ENCODE data around the gene CLN3. TPM values are rescaled to one million over a fixed set of nuclear protein-coding genes. Genes with fewer than 3 reads are reported as not detected.

Gene CLN3
- total RNA-seq, 1 donor from 2014 or later: 4.4 TPM

DNA sequence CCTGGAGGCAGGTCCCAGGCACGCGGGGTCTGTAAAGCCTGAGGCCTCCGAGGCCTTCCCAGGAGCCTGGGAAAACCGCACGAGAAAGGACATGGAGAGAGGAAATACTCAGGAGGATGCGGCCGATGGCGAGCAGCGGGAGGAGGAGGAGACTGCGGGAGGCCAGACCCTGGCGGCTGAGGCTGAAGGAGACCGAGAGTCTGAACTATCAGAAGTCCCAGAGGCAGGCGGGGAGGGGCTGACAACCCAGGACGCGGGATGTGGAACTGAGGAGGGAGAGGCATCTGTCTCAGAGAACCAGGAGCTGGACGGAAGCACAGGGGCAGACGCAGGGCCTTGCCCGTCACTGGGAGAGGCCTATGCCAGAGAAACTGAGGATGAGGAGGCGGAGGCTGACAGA lies 5.0 kb upstream of the CLN3 start:
- DNase-seq (ENCODE audit: low spot score): no peak
- no peaks in the 10 kb centered on the region for H3K9me3 Mint-ChIP-seq
- no peak overlapping the region for H2AFZ ChIP-seq (replicated peaks)
- H3K36me3 ChIP-seq: no peaks in the 10 kb centered on the region
- no peak overlapping the region for H3K4me2 ChIP-seq
- peak overlapping the region; percentile 13 for H3K27ac Mint-ChIP-seq
- H3K27me3 ChIP-seq: no peaks in the 10 kb centered on the region
- no peaks in the 10 kb centered on the region for H3K9me3 ChIP-seq (ENCODE audit: low read depth)
- TF ChIP-seq CTCF (IDR thresholded peaks at IDR 0.05): no peak
- H3K9ac ChIP-seq: peak overlapping the region; percentile 32
- no peak overlapping the region for H3K4me3 ChIP-seq
- H3F3A ChIP-seq (ENCODE audit: low read depth): no peaks in the 10 kb centered on the region
- peaks cover 5% of the 10 kb centered on the region for H3K4me1 Mint-ChIP-seq
- no peaks in the 10 kb centered on the region for H3K36me3 Mint-ChIP-seq
- no peaks in the 10 kb centered on the region for H3K79me2 ChIP-seq (ENCODE audit: low read depth)
- H3K27ac ChIP-seq: no peak overlapping the region
- peaks cover 19% of the 10 kb centered on the region for H3K27me3 Mint-ChIP-seq (ENCODE audit: insufficient read depth, low read depth)
- H3K4me1 ChIP-seq: no peaks in the 10 kb centered on the region
- H3K4me3 Mint-ChIP-seq: peak overlapping the region; percentile 74
- no peaks in the 10 kb centered on the region for H4K20me1 ChIP-seq (ENCODE audit: low read depth)

- peaks cover 5% of the 10 kb centered on the region for H3K4me1 Mint-ChIP-seq
- Histone ChIP-seq H4K20me1 (ENCODE audit: low read depth) (no peaks in the 10 kb centered on the region), H3K9me3 (ENCODE audit: low read depth) (no peaks in the 10 kb centered on the region), H3K27me3 (no peaks in the 10 kb centered on the region), H3K36me3 (no peaks in the 10 kb centered on the region), H3K4me1 (no peaks in the 10 kb centered on the region), H3K79me2 (ENCODE audit: low read depth) (no peaks in the 10 kb centered on the region), H3F3A (ENCODE audit: low read depth) (no peaks in the 10 kb centered on the region), H3K4me3 (no peak overlapping the region), H2AFZ (replicated peaks) (no peak overlapping the region), H3K4me2 (no peak overlapping the region), H3K9ac (peak overlapping the region; percentile 32), H3K27ac (no peak overlapping the region)
- no peaks in the 10 kb centered on the region for H3K36me3 Mint-ChIP-seq
- no peaks in the 10 kb centered on the region for H3K9me3 Mint-ChIP-seq
- peaks cover 19% of the 10 kb centered on the region for H3K27me3 Mint-ChIP-seq (ENCODE audit: insufficient read depth, low read depth)
- TF ChIP-seq CTCF (IDR thresholded peaks at IDR 0.05): no peak
- TF ChIP-seq EZH2phosphoT487 (IDR thresholded peaks at IDR 0.05): no peak
- TF ChIP-seq EZH2 (IDR thresholded peaks at IDR 0.05): no peak
- H3K4me3 Mint-ChIP-seq: peak overlapping the region; percentile 74
- DNase-seq (ENCODE audit: low spot score): no peak
- H3K27ac Mint-ChIP-seq: peak overlapping the region; percentile 46
Measured at GRCh38 chr16:28495795-28496749, 4.2 kb upstream of the CLN3 start.

DNA sequence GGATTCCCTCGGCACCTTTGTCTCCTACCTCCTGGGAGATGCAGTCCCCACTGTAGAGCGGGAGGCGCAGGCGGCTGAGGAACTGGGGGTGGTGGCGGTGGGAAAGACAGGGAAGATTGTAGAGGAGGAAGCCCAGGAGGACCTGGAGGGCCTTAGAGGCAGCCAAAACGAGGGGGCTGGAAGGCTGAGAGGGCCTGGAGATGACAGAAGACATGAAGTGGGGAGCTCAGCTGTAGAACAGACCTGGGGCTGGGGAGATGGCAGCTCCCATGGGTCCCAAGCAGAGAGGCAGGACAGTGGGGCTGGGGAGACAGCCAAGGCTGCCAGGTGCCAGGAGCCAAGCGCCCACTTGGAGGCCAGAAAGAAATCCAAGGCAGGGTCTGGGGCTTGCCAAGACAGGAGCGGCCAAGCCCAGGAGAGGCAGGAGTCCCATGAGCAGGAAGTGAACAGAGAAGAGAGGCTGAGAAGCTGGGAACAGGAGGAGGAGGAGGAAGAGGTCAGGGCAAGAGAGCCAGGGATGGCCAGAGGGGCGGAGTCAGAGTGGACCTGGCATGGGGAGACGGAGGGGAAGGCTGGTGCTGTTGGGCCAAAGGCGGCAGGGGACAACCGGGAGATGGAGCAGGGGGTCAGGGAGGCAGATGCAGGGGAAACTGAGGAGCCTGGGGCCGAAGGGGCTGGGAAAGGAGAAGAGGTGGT lies 3.4 kb upstream of the CLN3 start:
- Histone ChIP-seq H4K20me1 (ENCODE audit: low read depth) (no peaks in the 10 kb centered on the region), H3K4me2 (no peak overlapping the region), H3K36me3 (no peaks in the 10 kb centered on the region), H3K9me3 (ENCODE audit: low read depth) (no peaks in the 10 kb centered on the region), H3K27ac (no peak overlapping the region), H3K9ac (no peak overlapping the region), H3K4me1 (no peaks in the 10 kb centered on the region), H3K4me3 (no peak overlapping the region), H2AFZ (replicated peaks) (no peak overlapping the region), H3K79me2 (ENCODE audit: low read depth) (no peaks in the 10 kb centered on the region), H3F3A (ENCODE audit: low read depth) (no peaks in the 10 kb centered on the region), H3K27me3 (no peaks in the 10 kb centered on the region)
- Mint-ChIP-seq H3K36me3 (no peaks in the 10 kb centered on the region), H3K9me3 (no peaks in the 10 kb centered on the region), H3K27ac (peak overlapping the region; percentile 63), H3K4me3 (peak overlapping the region; percentile 19), H3K27me3 (ENCODE audit: insufficient read depth, low read depth) (peaks cover 19% of the 10 kb centered on the region), H3K4me1 (peaks cover 5% of the 10 kb centered on the region)
- no peak for DNase-seq (ENCODE audit: low spot score)
- TF ChIP-seq CTCF (IDR thresholded peaks at IDR 0.05) (no peak), EZH2 (IDR thresholded peaks at IDR 0.05) (no peak), EZH2phosphoT487 (IDR thresholded peaks at IDR 0.05) (no peak)

Measured in neural progenitor cell (in vitro differentiated cells).